ENCODE results near the gene DENND10. TPM values are rescaled to one million over a fixed set of nuclear protein-coding genes. Genes with fewer than 3 reads are reported as not detected.
"Not testable (repeated sequence)": the region's sequence is repeated elsewhere in the genome, so short reads cannot be mapped to it uniquely, and the experiment has no call there.

DENND10 gene
- total and polyA plus RNA-seq, 7 donors, result 6.6 to 27.9 (median 19.1) TPM

- Histone ChIP-seq H3K36me3 (ENCODE audit: insufficient read depth in 1 of 2, low read depth in 1 of 2) (peaks cover 0 to 15% of the 10 kb centered on the region in 2 donors), H3K27me3 (ENCODE audit: insufficient read depth in 3 of 3, low read length in 2 of 3) (no peaks in the 10 kb centered on the region), H3K4me3 (peak overlapping the region; percentile 87), H3K27ac (peak overlapping the region; percentile 30), H3K9me3 (no peaks in the 10 kb centered on the region), H3K4me1 (peaks cover 5% of the 10 kb centered on the region)
- ATAC-seq (no peak), DNase-seq (no peak)
- no peak for TF ChIP-seq CTCF (IDR thresholded peaks at IDR 0.05)
- 52 to 54% (median 53%) methylated on average over 11 to 12 of the region's 12 CpGs for WGBS, 3 donors
- intact Hi-C loops (cut with DNase I), result no loop called here
Measured at GRCh38 chr10:119103241-119103902, 541 bp upstream of the DENND10 start.

DNA sequence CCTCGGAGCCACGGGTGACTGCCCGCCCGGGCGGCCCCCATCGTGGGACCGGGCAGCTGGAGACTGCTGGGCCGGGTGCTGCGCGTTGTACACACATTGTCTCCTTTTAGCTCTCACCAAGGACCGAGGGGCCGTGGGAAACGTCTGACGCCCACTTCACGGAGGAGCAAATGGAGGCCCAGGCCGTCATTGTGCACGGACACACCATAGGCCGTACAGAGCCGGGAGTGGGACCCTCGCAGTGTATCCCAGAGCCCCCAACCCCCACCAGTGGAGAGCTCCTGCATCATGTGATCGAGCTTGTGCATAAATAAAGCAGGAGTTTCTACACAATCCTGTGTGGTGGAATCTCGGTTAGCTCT, 722 bp downstream of the DENND10 start:
- peaks cover 5% of the 10 kb centered on the region for H3K4me1 ChIP-seq
- H3K27me3 ChIP-seq (ENCODE audit: insufficient read depth in 3 of 3, low read length in 2 of 3), result no peaks in the 10 kb centered on the region
- peak overlapping the region; percentile 36 for H3K27ac ChIP-seq
- TF ChIP-seq CTCF (IDR thresholded peaks at IDR 0.05), result no peak
- WGBS, 3 donors, result 2 to 4% (median 3%) methylated on average over 18 to 22 of the region's 22 CpGs
- no peaks in the 10 kb centered on the region for H3K9me3 ChIP-seq
- peak in 1 of 2 donors; percentile 56 for DNase-seq
- peak in 1 of 4 donors; percentile 4 for ATAC-seq
- peaks cover 0 to 28% of the 10 kb centered on the region in 2 donors for H3K36me3 ChIP-seq (ENCODE audit: insufficient read depth in 1 of 2, low read depth in 1 of 2)
- peak overlapping the region; percentile 87 for H3K4me3 ChIP-seq
- intact Hi-C loops (cut with DNase I), result no loop called here

GRCh38 chr10:119105155-119105554, 1.2 kb downstream of the DENND10 start:
- Histone ChIP-seq H3K27me3 (ENCODE audit: insufficient read depth in 3 of 3, low read length in 2 of 3) (no peaks in the 10 kb centered on the region), H3K27ac (no peak overlapping the region)
- intact Hi-C loops (cut with DNase I), result no loop called here

DNA sequence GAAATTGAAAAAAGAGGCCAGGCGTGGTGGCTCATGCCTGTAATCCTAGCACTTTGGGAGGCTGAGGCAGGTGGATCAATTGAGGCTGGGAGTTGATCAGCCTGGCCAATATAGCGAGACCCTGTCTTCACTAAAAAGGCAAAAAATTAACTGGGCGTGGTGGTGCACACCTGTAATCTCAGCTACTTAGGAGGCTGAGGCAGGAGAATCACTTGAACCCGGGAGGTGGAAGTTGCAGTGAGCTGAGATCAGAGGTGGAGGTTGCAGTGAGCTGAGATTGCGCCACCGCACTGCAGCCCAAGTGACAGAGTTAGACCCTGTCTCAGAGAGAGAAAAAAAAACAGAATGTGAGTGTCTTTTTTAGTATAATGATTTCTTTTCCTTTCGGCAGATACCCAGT, 2.0 kb downstream of the DENND10 start:
- DNase-seq; ATAC-seq; H3K4me1 ChIP-seq; intact Hi-C loops (cut with DNase I); H3K4me3 ChIP-seq; H3K27ac ChIP-seq; H3K27me3 ChIP-seq (ENCODE audit: insufficient read depth in 3 of 3, low read length in 2 of 3); H3K9me3 ChIP-seq: not testable (repeated sequence)
- WGBS, 3 donors, result 98 to 99% (median 98%) methylated on average over 7 of the region's 7 CpGs
- peaks cover 0 to 40% of the 10 kb centered on the region in 2 donors for H3K36me3 ChIP-seq (ENCODE audit: insufficient read depth in 1 of 2, low read depth in 1 of 2)

More at GRCh38 chr10:119105155-119105554, 1.2 kb downstream of the DENND10 start:
- no peak for TF ChIP-seq CTCF (IDR thresholded peaks at IDR 0.05)
- H3K9me3 ChIP-seq, result no peaks in the 10 kb centered on the region
- ATAC-seq (no peak), DNase-seq (no peak)
- peak overlapping the region; percentile 87 for H3K4me3 ChIP-seq
- peaks cover 5% of the 10 kb centered on the region for H3K4me1 ChIP-seq
- peaks cover 0 to 33% of the 10 kb centered on the region in 2 donors for H3K36me3 ChIP-seq (ENCODE audit: insufficient read depth in 1 of 2, low read depth in 1 of 2)
- WGBS, 3 donors, result 92 to 95% (median 95%) methylated on average over 12 of the region's 12 CpGs

GRCh38 chr10:119107106-119107505, 3.2 kb downstream of the DENND10 start:
- peaks cover 2 to 53% of the 10 kb centered on the region in 2 donors for H3K36me3 ChIP-seq (ENCODE audit: insufficient read depth in 1 of 2, low read depth in 1 of 2)
- H3K27me3 ChIP-seq (ENCODE audit: insufficient read depth in 3 of 3, low read length in 2 of 3); H3K9me3 ChIP-seq; H3K4me3 ChIP-seq; intact Hi-C loops (cut with DNase I); H3K4me1 ChIP-seq; H3K27ac ChIP-seq; ATAC-seq; DNase-seq: not testable (repeated sequence)
- WGBS, 3 donors, result 91 to 97% (median 95%) methylated on average over 6 of the region's 6 CpGs

GRCh38 chr10:119107771-119108170, 3.9 kb downstream of the DENND10 start:
- H3K4me3 ChIP-seq; DNase-seq; H3K9me3 ChIP-seq; H3K4me1 ChIP-seq; H3K27ac ChIP-seq; intact Hi-C loops (cut with DNase I); H3K27me3 ChIP-seq (ENCODE audit: insufficient read depth in 3 of 3, low read length in 2 of 3); ATAC-seq: not testable (repeated sequence)
- WGBS, 3 donors, result 79 to 95% (median 91%) methylated on average over 2 of the region's 2 CpGs
- peaks cover 2 to 59% of the 10 kb centered on the region in 2 donors for H3K36me3 ChIP-seq (ENCODE audit: insufficient read depth in 1 of 2, low read depth in 1 of 2)

All from psoas muscle (tissue), 8 donors.